Measurements from ENCODE around the gene HGF.

DNA sequence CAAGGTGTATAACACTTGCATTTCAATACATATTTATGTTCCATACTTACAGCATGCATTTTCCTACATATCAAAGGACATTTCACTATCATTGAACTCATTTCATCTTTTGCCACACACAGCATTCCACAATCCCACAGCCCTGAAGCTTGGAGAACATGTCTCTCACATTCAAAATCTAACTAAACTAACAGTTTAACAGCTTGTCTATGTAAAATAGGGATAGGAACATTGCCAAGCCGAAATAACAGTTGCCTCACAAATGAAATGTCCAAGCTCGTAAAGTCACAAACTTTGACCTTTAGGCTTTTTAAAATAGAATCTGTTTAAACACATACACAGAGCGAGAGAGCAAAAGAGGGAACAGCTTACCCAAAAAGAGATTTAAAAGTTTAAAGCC, 65.3 kb downstream of the HGF start:
- TF ChIP-seq, protein P1, sequence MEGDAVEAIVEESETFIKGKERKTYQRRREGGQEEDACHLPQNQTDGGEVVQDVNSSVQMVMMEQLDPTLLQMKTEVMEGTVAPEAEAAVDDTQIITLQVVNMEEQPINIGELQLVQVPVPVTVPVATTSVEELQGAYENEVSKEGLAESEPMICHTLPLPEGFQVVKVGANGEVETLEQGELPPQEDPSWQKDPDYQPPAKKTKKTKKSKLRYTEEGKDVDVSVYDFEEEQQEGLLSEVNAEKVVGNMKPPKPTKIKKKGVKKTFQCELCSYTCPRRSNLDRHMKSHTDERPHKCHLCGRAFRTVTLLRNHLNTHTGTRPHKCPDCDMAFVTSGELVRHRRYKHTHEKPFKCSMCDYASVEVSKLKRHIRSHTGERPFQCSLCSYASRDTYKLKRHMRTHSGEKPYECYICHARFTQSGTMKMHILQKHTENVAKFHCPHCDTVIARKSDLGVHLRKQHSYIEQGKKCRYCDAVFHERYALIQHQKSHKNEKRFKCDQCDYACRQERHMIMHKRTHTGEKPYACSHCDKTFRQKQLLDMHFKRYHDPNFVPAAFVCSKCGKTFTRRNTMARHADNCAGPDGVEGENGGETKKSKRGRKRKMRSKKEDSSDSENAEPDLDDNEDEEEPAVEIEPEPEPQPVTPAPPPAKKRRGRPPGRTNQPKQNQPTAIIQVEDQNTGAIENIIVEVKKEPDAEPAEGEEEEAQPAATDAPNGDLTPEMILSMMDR (conservative IDR thresholded peaks at IDR 0.05; ENCODE audit: low read length), result no peak
- TF ChIP-seq EZH2phosphoT487 (IDR thresholded peaks at IDR 0.05; ENCODE audit: borderline replicate concordance, low read depth, low read length), result no peak
